Astrocyte (in vitro differentiated cells and primary cell): Measurements from ENCODE around the gene POMT2. TPM values are rescaled to one million over a fixed set of nuclear protein-coding genes. Genes with fewer than 3 reads are reported as not detected.

Experiments
- DNase-seq: peaks from one replicate; pipeline ENCODE4 v3.0.0-alpha.2; 2010; ENCODE audit warnings: low read depth
- FAIRE-seq: peaks from 2 replicates; lab custom pipeline; 2011; peaks lifted over from hg19 to GRCh38; lab: Jason Lieb, UNC
- H2AFZ ChIP-seq: 2 replicates; pipeline ENCODE4 v1.6.0; 2012; ENCODE audit warnings: low read depth, low read length, inconsistent platforms
- H3K27ac ChIP-seq: 2 replicates; pipeline ENCODE4 v1.5.1; 2011; ENCODE audit warnings: low read depth, low read length, inconsistent platforms
- H3K27me3 ChIP-seq: 2 replicates; pipeline ENCODE4 v1.6.0; 2011; ENCODE audit warnings: low read length, inconsistent platforms; ENCODE audit not compliant: insufficient read depth
- H3K36me3 ChIP-seq: 2 replicates; pipeline ENCODE4 v1.5.1; 2011; ENCODE audit warnings: low read length, inconsistent platforms; ENCODE audit not compliant: insufficient read depth
- H3K4me1 ChIP-seq: 2 replicates; pipeline ENCODE4 v1.5.1; 2011; ENCODE audit warnings: low read length, inconsistent platforms; ENCODE audit not compliant: insufficient read depth
- H3K4me2 ChIP-seq: 2 replicates; pipeline ENCODE4 v1.6.0; 2012; ENCODE audit warnings: low read length, inconsistent platforms
- H3K4me3 ChIP-seq: 2 replicates; pipeline ENCODE4 v1.5.1; 2011; ENCODE audit warnings: low read depth, mild to moderate bottlenecking, low read length, inconsistent platforms; ENCODE audit not compliant: insufficient read depth
- H3K79me2 ChIP-seq: 2 replicates; pipeline ENCODE4 v1.6.0; 2012; ENCODE audit warnings: mild to moderate bottlenecking, low read length, inconsistent platforms; ENCODE audit not compliant: insufficient read depth
- H3K9ac ChIP-seq: 2 replicates; pipeline ENCODE4 v1.6.0; 2012; ENCODE audit warnings: mild to moderate bottlenecking, low read length, inconsistent platforms
- H3K9me3 ChIP-seq: 2 replicates; pipeline ENCODE4 v1.5.1; 2012; ENCODE audit warnings: low read depth, mild to moderate bottlenecking, low read length, inconsistent platforms; ENCODE audit not compliant: insufficient read depth
- H4K20me1 ChIP-seq: 2 replicates; pipeline ENCODE4 v1.6.0; 2012; ENCODE audit warnings: low read length, inconsistent platforms; ENCODE audit not compliant: insufficient read depth
- H3K27ac Mint-ChIP-seq: one replicate; pipeline ENCODE4 v1.8.0; 2021; ENCODE audit warnings: mild to moderate bottlenecking, mixed read lengths; ENCODE audit not compliant: unreplicated experiment
- H3K27me3 Mint-ChIP-seq: one replicate; pipeline ENCODE4 v1.8.0; 2021; ENCODE audit warnings: low read depth, mixed read lengths; ENCODE audit not compliant: unreplicated experiment
- H3K36me3 Mint-ChIP-seq: one replicate; pipeline ENCODE4 v1.8.0; 2021; ENCODE audit warnings: low read depth, mixed read lengths; ENCODE audit not compliant: unreplicated experiment
- H3K4me1 Mint-ChIP-seq: one replicate; pipeline ENCODE4 v1.8.0; 2021; ENCODE audit warnings: low read depth, mixed read lengths; ENCODE audit not compliant: unreplicated experiment
- H3K4me3 Mint-ChIP-seq: one replicate; pipeline ENCODE4 v1.8.0; 2021; ENCODE audit warnings: mild to moderate bottlenecking, moderate library complexity, mixed read lengths; ENCODE audit not compliant: unreplicated experiment
- H3K9me3 Mint-ChIP-seq: one replicate; pipeline ENCODE4 v1.8.0; 2021; ENCODE audit warnings: mild to moderate bottlenecking, mixed read lengths; ENCODE audit not compliant: unreplicated experiment
- EZH2 ChIP-seq: IDR thresholded peaks from 2 replicates; pipeline ENCODE4 v1.6.1; 2012; ENCODE audit warnings: mild to moderate bottlenecking, low read length, inconsistent platforms; ENCODE audit not compliant: insufficient read depth
- total RNA-seq: library from RNA; stranded (reverse); gene quantifications from 2 replicates; pipeline ENCODE4 v1.2.1, GENCODE V29; 2021
- TF ChIP-seq, protein P1 (sequence below): IDR thresholded peaks from 2 replicates; pipeline ENCODE4 v1.5.1; 2011; ENCODE audit warnings: low read depth, mild to moderate bottlenecking, inconsistent platforms, low read length, moderate library complexity; ENCODE audit not compliant: insufficient read depth

The POMT2 gene
- total RNA-seq, 1 donor from 2014 or later, result 53.4 TPM

DNA sequence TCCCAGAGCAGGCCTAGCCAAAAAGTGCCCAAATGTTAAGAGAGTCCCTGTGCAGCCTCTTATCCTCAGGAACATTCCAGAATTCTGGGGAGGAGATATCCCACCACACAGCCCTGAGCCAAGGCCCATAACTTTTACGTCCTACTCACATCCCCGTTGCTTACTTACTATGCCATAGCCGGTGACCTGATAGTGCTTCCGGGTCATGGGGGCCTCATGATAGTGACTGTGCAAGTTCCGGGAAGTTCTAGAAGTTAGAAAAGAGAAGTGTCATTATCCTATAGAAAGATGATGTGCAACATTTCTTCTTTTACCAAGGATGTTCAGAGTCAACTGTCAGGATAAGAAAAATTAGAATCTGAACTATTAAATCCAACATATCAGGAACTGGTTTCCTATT is 34.1 kb downstream of the POMT2 start:
- Histone ChIP-seq H3K4me1 (peaks cover 5% of the 10 kb centered on the region), H3K4me3 (no peak overlapping the region), H3K79me2 (no peaks in the 10 kb centered on the region), H3K27me3 (no peaks in the 10 kb centered on the region), H2AFZ (no peak overlapping the region), H3K4me2 (no peak overlapping the region), H3K36me3 (peaks cover 25% of the 10 kb centered on the region), H4K20me1 (no peaks in the 10 kb centered on the region), H3K9me3 (no peaks in the 10 kb centered on the region), H3K27ac (no peak overlapping the region), H3K9ac (no peak overlapping the region)
- DNase-seq, result no peak
- Mint-ChIP-seq H3K27me3 (no peaks in the 10 kb centered on the region), H3K9me3 (no peaks in the 10 kb centered on the region), H3K36me3 (peaks cover 16% of the 10 kb centered on the region), H3K27ac (no peak overlapping the region), H3K4me3 (no peak overlapping the region), H3K4me1 (peaks cover 13% of the 10 kb centered on the region)
- no peak for FAIRE-seq
- no peak for TF ChIP-seq EZH2
- TF ChIP-seq, protein P1, sequence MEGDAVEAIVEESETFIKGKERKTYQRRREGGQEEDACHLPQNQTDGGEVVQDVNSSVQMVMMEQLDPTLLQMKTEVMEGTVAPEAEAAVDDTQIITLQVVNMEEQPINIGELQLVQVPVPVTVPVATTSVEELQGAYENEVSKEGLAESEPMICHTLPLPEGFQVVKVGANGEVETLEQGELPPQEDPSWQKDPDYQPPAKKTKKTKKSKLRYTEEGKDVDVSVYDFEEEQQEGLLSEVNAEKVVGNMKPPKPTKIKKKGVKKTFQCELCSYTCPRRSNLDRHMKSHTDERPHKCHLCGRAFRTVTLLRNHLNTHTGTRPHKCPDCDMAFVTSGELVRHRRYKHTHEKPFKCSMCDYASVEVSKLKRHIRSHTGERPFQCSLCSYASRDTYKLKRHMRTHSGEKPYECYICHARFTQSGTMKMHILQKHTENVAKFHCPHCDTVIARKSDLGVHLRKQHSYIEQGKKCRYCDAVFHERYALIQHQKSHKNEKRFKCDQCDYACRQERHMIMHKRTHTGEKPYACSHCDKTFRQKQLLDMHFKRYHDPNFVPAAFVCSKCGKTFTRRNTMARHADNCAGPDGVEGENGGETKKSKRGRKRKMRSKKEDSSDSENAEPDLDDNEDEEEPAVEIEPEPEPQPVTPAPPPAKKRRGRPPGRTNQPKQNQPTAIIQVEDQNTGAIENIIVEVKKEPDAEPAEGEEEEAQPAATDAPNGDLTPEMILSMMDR, result no peak

DNA sequence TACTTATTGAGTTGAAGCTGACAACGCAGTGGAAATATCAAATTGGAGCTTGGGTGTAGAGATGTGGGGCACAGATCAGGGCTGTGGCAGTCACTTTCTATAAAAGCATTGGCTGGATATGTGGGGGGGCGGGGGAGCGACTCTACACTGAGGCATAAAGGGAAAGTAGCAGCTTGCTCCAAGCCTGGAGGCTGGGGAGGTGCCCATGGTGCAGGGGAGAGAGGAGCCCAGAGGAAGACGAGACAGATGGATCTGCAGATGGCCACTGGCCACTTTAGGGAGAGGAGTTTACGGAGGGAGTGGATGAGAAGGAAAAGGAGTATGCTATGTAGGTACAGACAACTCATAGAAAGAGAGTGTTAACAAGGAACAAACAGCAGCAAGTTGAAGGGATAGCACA is 36.2 kb downstream of the POMT2 start:
- TF ChIP-seq, protein P1, result no peak
- no peak for TF ChIP-seq EZH2
- no peaks in the 10 kb centered on the region for H4K20me1 ChIP-seq
- FAIRE-seq (no peak), DNase-seq (no peak)
- Mint-ChIP-seq H3K9me3 (no peaks in the 10 kb centered on the region), H3K36me3 (peaks cover 19% of the 10 kb centered on the region), H3K27me3 (no peaks in the 10 kb centered on the region), H3K27ac (no peak overlapping the region), H3K4me1 (peaks cover 3% of the 10 kb centered on the region), H3K4me3 (no peak overlapping the region)
- no peaks in the 10 kb centered on the region for H3K27me3 ChIP-seq
- H3K9me3 ChIP-seq, result no peaks in the 10 kb centered on the region
- H3K36me3 ChIP-seq, result peaks cover 25% of the 10 kb centered on the region
- H3K9ac ChIP-seq, result no peak overlapping the region
- H3K4me1 ChIP-seq, result no peaks in the 10 kb centered on the region
- H3K79me2 ChIP-seq, result no peaks in the 10 kb centered on the region
- no peak overlapping the region for H2AFZ ChIP-seq
- H3K4me2 ChIP-seq, result no peak overlapping the region
- H3K27ac ChIP-seq, result no peak overlapping the region
- H3K4me3 ChIP-seq, result no peak overlapping the region

DNA sequence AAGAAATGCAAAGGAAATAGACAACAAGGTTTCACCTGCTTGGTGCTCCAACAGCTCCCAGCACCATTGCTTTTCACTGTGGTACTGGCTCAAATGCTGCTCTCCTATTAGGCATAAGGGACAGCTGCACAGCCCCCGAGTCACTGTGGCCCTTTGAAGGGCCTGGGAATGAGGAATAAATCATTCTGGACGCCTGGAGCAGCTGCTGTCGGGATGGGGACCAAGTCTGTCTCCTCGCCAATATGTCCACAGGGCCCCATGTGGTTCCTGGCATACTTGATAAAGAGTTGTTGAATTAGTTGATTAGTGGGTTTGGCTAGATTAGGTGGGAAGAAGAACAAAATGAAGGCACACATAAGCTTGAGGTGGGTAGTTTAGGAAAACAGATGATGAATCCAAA is 36.6 kb downstream of the POMT2 start:
- Histone ChIP-seq H3K4me2 (no peak overlapping the region), H4K20me1 (no peaks in the 10 kb centered on the region), H3K9me3 (no peaks in the 10 kb centered on the region), H3K36me3 (peaks cover 25% of the 10 kb centered on the region), H3K27me3 (no peaks in the 10 kb centered on the region), H3K4me3 (no peak overlapping the region), H3K27ac (no peak overlapping the region), H2AFZ (no peak overlapping the region), H3K79me2 (no peaks in the 10 kb centered on the region), H3K9ac (no peak overlapping the region), H3K4me1 (no peaks in the 10 kb centered on the region)
- Mint-ChIP-seq H3K27me3 (no peaks in the 10 kb centered on the region), H3K36me3 (peaks cover 23% of the 10 kb centered on the region), H3K4me3 (no peak overlapping the region), H3K27ac (no peak overlapping the region), H3K9me3 (no peaks in the 10 kb centered on the region), H3K4me1 (peaks cover 3% of the 10 kb centered on the region)
- TF ChIP-seq EZH2, result no peak
- TF ChIP-seq, protein P1, result no peak
- DNase-seq, result no peak
- no peak for FAIRE-seq
